K562 (cell line): ENCODE results near the gene FAM9B. TPM values are rescaled to one million over a fixed set of nuclear protein-coding genes. Genes with fewer than 3 reads are reported as not detected.
A peak's percentile ranks its signal among the peaks of the same experiment; 100 is the strongest.

ENCODE experiments used
- ATAC-seq: fragments of 200-7000 bp; cut with Tn5 transposase; 3 replicates; pipeline ENCODE4 v1.9.1; 2020; ENCODE audit warnings: moderate library complexity
- BruUV-seq: library from RNA; stranded (reverse); fragments of 400-500 nt; replicated peaks from 2 replicates; lab custom pipeline; 2021; lab: Mats Ljungman, UMichigan
- CTCF ChIA-PET: fragments of 300-600 bp; formaldehyde crosslinking; extraction: SDS; loops from one replicate; lab custom pipeline; 2021; ENCODE audit warnings: low intra/inter-chr PET ratio; lab: Yijun Ruan, JAX
- POLR2A ChIA-PET: fragments of 300-600, 350-650 bp; sonication (Branson Sonifier 250); formaldehyde crosslinking; extraction: SDS; loops from one replicate; lab custom pipeline; 2021; ENCODE audit warnings: antibody characterized with exemption, inconsistent platforms; lab: Yijun Ruan, JAX
- DNase-seq, 4 experiments: peaks; one replicate each; pipeline versions ENCODE4 v3.0.0 to v3.0.0-alpha.2; 2011 to 2018; ENCODE audit warnings: low spot score in 3 of 4, mixed read lengths in 3 of 4; ENCODE audit errors: extremely low read depth in 1 of 4
- FAIRE-seq: peaks from 2 replicates; lab custom pipeline; 2011; peaks lifted over from hg19 to GRCh38; lab: Jason Lieb, UNC
- H2AFZ ChIP-seq: 2 replicates; pipeline ENCODE4 v1.6.0; 2011; ENCODE audit warnings: low read depth, low read length, control low read depth, inconsistent platforms
- H3K27ac ChIP-seq: fragments of 200-600 bp; 3 replicates; pipeline ENCODE4 v1.8.0; 2011; ENCODE audit warnings: low read depth, mild to moderate bottlenecking, control low read depth, inconsistent platforms, low read length, moderate library complexity, mixed read lengths; ENCODE audit errors: extremely low read depth
- H3K27me3 ChIP-seq, 2 experiments: fragments of 300-600 bp in 1 of 2; 2 replicates in 1 of 2; 3 replicates in 1 of 2; pipeline versions ENCODE4 v1.6.0 to v1.8.0; 2011; ENCODE audit warnings: inconsistent platforms in 2 of 2, low read length in 2 of 2, mild to moderate bottlenecking in 1 of 2, mixed read lengths in 1 of 2, moderate library complexity in 1 of 2; ENCODE audit not compliant: control insufficient read depth in 2 of 2, insufficient read depth in 2 of 2
- H3K36me3 ChIP-seq: fragments of 300-600 bp; 3 replicates; pipeline ENCODE4 v1.8.0; 2011; ENCODE audit warnings: mild to moderate bottlenecking, low read length, inconsistent platforms; ENCODE audit not compliant: control insufficient read depth, insufficient read depth
- H3K4me1 ChIP-seq, 2 experiments: fragments of 200-600 bp in 1 of 2; replicated peaks in 1 of 2; 2 replicates in 1 of 2; 3 replicates in 1 of 2; pipeline versions ENCODE4 v1.5.1 to v1.8.0; 2011; ENCODE audit warnings: inconsistent platforms in 2 of 2, low read length in 2 of 2, mild to moderate bottlenecking in 1 of 2, mixed read lengths in 1 of 2, moderate library complexity in 1 of 2; ENCODE audit not compliant: control insufficient read depth in 2 of 2, insufficient read depth in 2 of 2
- H3K4me2 ChIP-seq: 2 replicates; pipeline ENCODE4 v1.6.1; 2011; ENCODE audit warnings: low read length, control low read depth, inconsistent platforms, mixed read lengths; ENCODE audit not compliant: insufficient read depth
- H3K4me3 ChIP-seq: fragments of 200-600 bp; sonication (generic), shearing (Covaris generic); 2 replicates; pipeline ENCODE4 v1.5.1; 2016; ENCODE audit warnings: control low read depth, inconsistent platforms
- H3K79me2 ChIP-seq: fragments of 200-600 bp; 3 replicates; pipeline ENCODE4 v1.8.0; 2011; ENCODE audit warnings: low read length, inconsistent platforms; ENCODE audit not compliant: control insufficient read depth, insufficient read depth
- H3K9ac ChIP-seq, 2 experiments: 2 replicates each; pipeline versions ENCODE4 v1.6.0 to v1.6.1; 2011; ENCODE audit warnings: low read depth in 2 of 2, low read length in 2 of 2, control low read depth in 1 of 2, inconsistent platforms in 1 of 2, mild to moderate bottlenecking in 1 of 2, mixed read lengths in 1 of 2; ENCODE audit not compliant: insufficient read depth in 1 of 2
- H3K9me1 ChIP-seq: one replicate; pipeline ENCODE4 v1.6.0; 2011; ENCODE audit warnings: inconsistent platforms, mild to moderate bottlenecking, low read length, moderate library complexity; ENCODE audit not compliant: control insufficient read depth, insufficient read depth
- H3K9me3 ChIP-seq: replicated peaks from 2 replicates; pipeline ENCODE4 v1.5.1; 2011; ENCODE audit warnings: low read depth, low read length, inconsistent platforms; ENCODE audit not compliant: control insufficient read depth, insufficient read depth
- H4K20me1 ChIP-seq: replicated peaks from 2 replicates; pipeline ENCODE4 v1.6.1; 2011; ENCODE audit warnings: low read length, inconsistent platforms, mixed read lengths; ENCODE audit not compliant: control insufficient read depth, insufficient read depth
- CHCHD3 ChIP-seq: fragments of 250-450 bp; sonication (Bioruptor Pico); IDR thresholded peaks from 2 replicates; pipeline ENCODE4 v2.1.2; 2022; ENCODE audit warnings: mild to moderate bottlenecking
- CTCF ChIP-seq, 3 experiments: IDR thresholded peaks in 2 of 3; conservative IDR thresholded peaks in 1 of 3; 2 replicates each; pipeline ENCODE4 v1.5.1; 2011 to 2012; ENCODE audit warnings: low read length in 3 of 3, mild to moderate bottlenecking in 3 of 3, control low read depth in 2 of 3, improper control_type of control experiment in 1 of 3, inconsistent platforms in 1 of 3, low read depth in 1 of 3, mixed read lengths in 1 of 3, moderate library complexity in 1 of 3; ENCODE audit not compliant: insufficient read depth in 2 of 3
- CTCFL ChIP-seq: IDR thresholded peaks from 2 replicates; pipeline ENCODE4 v1.6.1; 2011; ENCODE audit warnings: borderline replicate concordance, low read depth, mild to moderate bottlenecking, moderate library complexity, low read length; ENCODE audit not compliant: insufficient read depth, poor library complexity, severe bottlenecking
- GTF3C2 ChIP-seq: IDR thresholded peaks from 3 replicates; pipeline ENCODE4 v1.6.1; 2011; ENCODE audit warnings: borderline replicate concordance, mild to moderate bottlenecking, moderate library complexity; ENCODE audit not compliant: insufficient read length; ENCODE audit errors: extremely low read depth
- MAFG ChIP-seq: fragments of 450-650 bp; conservative IDR thresholded peaks from 2 replicates; pipeline ENCODE4 v1.6.1; 2016; ENCODE audit warnings: missing genetic modification characterization, missing compliant biosample characterization
- RBM22 ChIP-seq: fragments of 200-400 bp; formaldehyde crosslinking; IDR thresholded peaks from 2 replicates; pipeline ENCODE4 v1.6.1; 2018; ENCODE audit warnings: low read length, low read depth; ENCODE audit not compliant: poor library complexity, severe bottlenecking
- TRIM25 ChIP-seq: fragments of 450-650 bp; IDR thresholded peaks from 2 replicates; pipeline ENCODE4 v1.7.0; 2016; ENCODE audit warnings: borderline replicate concordance
- ZNF57 ChIP-seq: fragments of 450-650 bp; formaldehyde crosslinking; IDR thresholded peaks from 2 replicates; pipeline ENCODE4 v1.4.0; 2020; ENCODE audit warnings: mild to moderate bottlenecking, moderate library complexity
- ZNF830 ChIP-seq: fragments of 250-450 bp; sonication (Bioruptor Pico); IDR thresholded peaks from 2 replicates; pipeline ENCODE4 v1.5.0; 2021; ENCODE audit warnings: mild to moderate bottlenecking
- WGBS: fragments of 100-300 bp; shearing (Covaris generic); methylation state at CpG from one replicate; pipeline ENCODE4 v1.1.6; 2016; ENCODE audit warnings: low coverage, mixed read lengths; ENCODE audit not compliant: insufficient coverage; ENCODE audit errors: missing lambda C conversion rate; 5-methylcytosine and 5-hydroxymethylcytosine counted together
- in situ Hi-C: fragments of 300-500 bp; cut with MboI; formaldehyde crosslinking; loops from 4 replicates; pipeline ENCODE4 v1.15.0; 2018; ENCODE audit warnings: inconsistent platforms, mixed read lengths
- intact Hi-C: fragments of 100-400 bp; cut with micrococcal nuclease; formaldehyde crosslinking; loops from 2 replicates; pipeline ENCODE4 v1.14.2; 2022
- polyA plus RNA-seq, 8 experiments: library from polyadenylated mRNA; depleted of rRNA in 4 of 8; stranded (reverse) in 5 of 8; unstranded in 3 of 8; fragments of >200 nt; fragmentation: Nextera tagmentation in 2 of 8; fragmentation: Illumina TruSeq in 1 of 8; extraction: Ambion mirVana in 2 of 8; extraction: Trizol in 1 of 8; gene quantifications; 2 replicates each; pipeline versions ENCODE4 v1.2.1 to v1.2.3, GENCODE V29; 2011 to 2014; ENCODE audit warnings: inconsistent platforms in 1 of 8, missing spikeins in 1 of 8
- total RNA-seq, 7 experiments: library from RNA; depleted of rRNA in 6 of 7; stranded (reverse); fragments of >200 nt in 6 of 7; fragmentation: Illumina TruSeq in 2 of 7; extraction: Trizol in 2 of 7; gene quantifications; 2 replicates each; pipeline versions ENCODE4 v1.2.1 to v1.2.3, GENCODE V29; 2011 to 2021; ENCODE audit warnings: low replicate concordance in 1 of 7

The FAM9B gene
- total and polyA plus RNA-seq, 9 of the 15 experiments (the other 6 are each of a cell fraction or from before 2014, with no cell fraction given), result 0.53 to 4.6 (median 3.2) TPM

- in situ Hi-C loops, result no loop called here
- DNase-seq (no peak), FAIRE-seq (no peak), ATAC-seq (peak; percentile 78)
- H3K27me3 ChIP-seq, result no peaks in the 10 kb centered on the region
- no peak overlapping the region; a peak in 1 of 4 replicates for H3K9ac ChIP-seq
- no peak overlapping the region for H3K27ac ChIP-seq
- intact Hi-C loops, result no loop called here
- ChIA-PET CTCF (no interaction called here), POLR2A (no interaction called here)
- H3K4me2 ChIP-seq, result 0 out of 2 replicates have a peak overlapping the region, but pooled peaks have one; percentile 18
- TF ChIP-seq TRIM25 (no peak), MAFG (tag) (no peak), ZNF57 (CRISPR knock-in tag) (no peak), CTCF (IDR thresholded peaks at IDR 0.05 in 2 of 3, conservative IDR thresholded peaks at IDR 0.05 in 1 of 3; ENCODE audit: insufficient read depth in 2 of 3, low read depth in 1 of 3, low read length in 3 of 3) (0 out of 6 replicates have a peak, but pooled peaks of 2 of the 3 experiments have one; percentile 6 to 28), CTCFL (peak; percentile 32), GTF3C2 (no peak), RBM22 (no peak), CHCHD3 (CRISPR knock-in tag) (no peak), ZNF830 (no peak)
- H3K4me1 ChIP-seq, result peaks cover 0 to 5% of the 10 kb centered on the region in 2 experiments; a peak in 1 of 5 replicates
- H3K36me3 ChIP-seq, result no peaks in the 10 kb centered on the region
- no peaks in the 10 kb centered on the region for H3K9me1 ChIP-seq
- no peaks in the 10 kb centered on the region for H4K20me1 ChIP-seq
- WGBS, result 32% methylated on average over 3 of the region's 17 CpGs
- H2AFZ ChIP-seq, result peak overlapping the region; percentile 32; the same call in 1 of the 2 replicates
- H3K4me3 ChIP-seq, result no peak overlapping the region
- no peaks in the 10 kb centered on the region for H3K9me3 ChIP-seq
- no TSS peak for BruUV-seq
- no peaks in the 10 kb centered on the region for H3K79me2 ChIP-seq
Observed at GRCh38 chrX:9033179-9033578, 748 bp downstream of the FAM9B start.
